Large intestine (tissue), 3 donors: ENCODE data around the gene ARHGAP9. TPM values are rescaled to one million over a fixed set of nuclear protein-coding genes. Genes with fewer than 3 reads are reported as not detected.

Experiments
- DNase-seq, 2 donors: peaks; one replicate each; pipeline versions ENCODE4 v3.0.0 to v3.0.0-alpha.2; 2013
- H3K27ac ChIP-seq: one replicate; pipeline ENCODE4 v1.5.1; 2013; ENCODE audit warnings: low read length
- H3K27me3 ChIP-seq: 2 replicates; pipeline ENCODE4 v1.6.1; 2013; ENCODE audit warnings: low read length; ENCODE audit not compliant: control insufficient read depth, insufficient read depth
- H3K36me3 ChIP-seq: 2 replicates; pipeline ENCODE4 v1.6.1; 2013; ENCODE audit warnings: low read length; ENCODE audit not compliant: control insufficient read depth, insufficient read depth
- H3K4me1 ChIP-seq: one replicate; pipeline ENCODE4 v1.6.1; 2013; ENCODE audit warnings: low read length; ENCODE audit not compliant: control insufficient read depth, insufficient read depth
- H3K4me3 ChIP-seq: one replicate; pipeline ENCODE4 v1.5.1; 2013; ENCODE audit warnings: low read length
- H3K9me3 ChIP-seq: one replicate; pipeline ENCODE4 v1.6.1; 2013; ENCODE audit warnings: mild to moderate bottlenecking, low read depth, low read length, moderate library complexity; ENCODE audit not compliant: control insufficient read depth
- WGBS: methylation state at CpG from one replicate; pipeline ENCODE4 v1.1.5; 2013; ENCODE audit warnings: low lambda C conversion rate; ENCODE audit not compliant: insufficient coverage; 5-methylcytosine and 5-hydroxymethylcytosine counted together
- polyA plus RNA-seq: library from polyadenylated mRNA; unstranded; fragments of 120-200 nt; gene quantifications from one replicate; pipeline ENCODE4 v1.2.1, GENCODE V29; 2013

The ARHGAP9 gene
- polyA plus RNA-seq, 1 donor = 16.1 TPM

DNA sequence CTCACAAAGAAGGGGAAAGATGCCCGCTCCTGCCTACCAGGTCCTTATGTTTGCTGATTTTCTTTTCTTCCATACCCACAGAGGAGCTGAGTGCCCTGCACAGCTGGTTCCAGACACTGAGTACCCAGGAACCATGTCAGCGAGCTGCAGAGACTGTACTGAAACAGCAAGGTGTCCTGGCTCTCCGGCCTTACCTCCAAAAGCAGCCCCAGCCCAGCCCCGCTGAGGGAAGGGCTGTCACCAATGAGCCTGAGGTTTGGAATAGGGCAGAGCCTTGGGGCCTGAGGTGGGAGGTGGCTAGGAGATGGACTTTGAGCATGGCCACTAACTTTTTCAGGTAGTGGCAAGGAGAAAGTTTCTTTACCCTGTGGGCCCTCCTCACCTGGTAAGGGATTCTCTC, 10.5 kb upstream of the ARHGAP9 start:
- no CpG with 5 or more reads among the region's 4 CpGs for WGBS
- no peak for DNase-seq

DNA sequence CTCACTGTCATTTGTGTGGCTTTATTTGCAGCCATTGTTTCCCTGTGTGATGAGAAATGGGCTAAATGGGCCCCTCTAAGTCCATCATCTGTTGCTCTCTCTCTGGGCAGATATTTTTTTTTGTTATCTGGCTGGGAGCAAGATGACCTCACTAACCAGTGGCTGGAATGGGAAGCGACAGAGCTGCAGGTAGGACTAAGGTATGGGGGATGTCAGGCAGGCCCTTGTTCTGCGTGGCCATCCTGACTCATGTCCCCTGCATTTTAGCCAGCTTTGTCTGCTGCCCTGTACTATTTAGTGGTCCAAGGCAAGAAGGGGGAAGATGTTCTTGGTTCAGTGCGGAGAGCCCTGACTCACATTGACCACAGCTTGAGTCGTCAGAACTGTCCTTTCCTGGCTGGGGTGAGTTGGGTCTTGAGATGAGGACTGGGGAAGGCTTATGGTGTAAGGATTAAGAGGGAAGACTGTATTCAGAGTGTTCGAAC, 9.5 kb upstream of the ARHGAP9 start:
- Histone ChIP-seq H3K27ac (no peak overlapping the region), H3K4me3 (peak overlapping the region; percentile 92), H3K4me1 (peaks cover 5% of the 10 kb centered on the region), H3K36me3 (peaks cover 29% of the 10 kb centered on the region), H3K27me3 (no peaks in the 10 kb centered on the region), H3K9me3 (no peaks in the 10 kb centered on the region)
- WGBS = 100% methylated on average over 2 of the region's 5 CpGs
- DNase-seq = no peak

More for the DNA sequence above, 10.5 kb upstream of the ARHGAP9 start:
- no peak overlapping the region for H3K27ac ChIP-seq
- H3K36me3 ChIP-seq = peaks cover 29% of the 10 kb centered on the region
- peaks cover 5% of the 10 kb centered on the region for H3K4me1 ChIP-seq
- H3K9me3 ChIP-seq = no peaks in the 10 kb centered on the region
- H3K27me3 ChIP-seq = no peaks in the 10 kb centered on the region
- H3K4me3 ChIP-seq = no peak overlapping the region

DNA sequence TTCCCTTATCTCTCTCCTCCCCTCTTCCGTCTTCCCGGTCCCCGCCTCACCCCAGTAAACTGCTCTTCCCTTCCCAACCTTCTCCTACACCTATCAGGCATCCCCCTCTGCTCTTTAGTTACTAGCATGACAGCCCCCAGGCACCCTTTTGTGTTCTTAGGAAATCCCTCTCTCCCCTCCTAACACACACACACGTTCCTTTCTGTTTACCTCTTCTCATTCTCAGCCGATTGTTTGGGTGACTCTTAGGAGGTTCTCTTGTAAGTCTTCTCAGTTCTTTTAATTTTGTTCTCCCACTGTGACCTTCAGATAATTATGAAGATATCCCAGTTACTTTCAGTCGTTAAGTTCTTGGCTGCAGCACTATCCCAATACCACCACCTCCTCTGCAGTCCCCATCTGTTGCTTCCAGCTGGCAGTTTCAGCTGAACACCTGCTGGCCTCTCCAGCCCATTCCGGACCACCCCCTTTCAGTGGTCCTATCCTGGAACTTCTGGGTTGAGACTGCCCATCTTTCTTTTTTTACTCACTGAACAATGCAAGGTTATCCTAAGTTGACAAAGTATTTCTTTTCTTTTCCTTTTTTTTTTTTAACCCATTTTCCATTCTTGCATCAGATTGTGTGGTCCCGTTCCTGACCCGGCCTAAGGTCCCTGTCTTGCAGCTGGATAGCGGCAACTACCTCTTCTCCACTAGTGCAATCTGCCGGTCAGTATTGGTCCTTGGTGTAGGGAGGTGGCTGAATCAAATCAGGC, 8.9 kb upstream of the ARHGAP9 start:
- peaks cover 29% of the 10 kb centered on the region for H3K36me3 ChIP-seq

DNA sequence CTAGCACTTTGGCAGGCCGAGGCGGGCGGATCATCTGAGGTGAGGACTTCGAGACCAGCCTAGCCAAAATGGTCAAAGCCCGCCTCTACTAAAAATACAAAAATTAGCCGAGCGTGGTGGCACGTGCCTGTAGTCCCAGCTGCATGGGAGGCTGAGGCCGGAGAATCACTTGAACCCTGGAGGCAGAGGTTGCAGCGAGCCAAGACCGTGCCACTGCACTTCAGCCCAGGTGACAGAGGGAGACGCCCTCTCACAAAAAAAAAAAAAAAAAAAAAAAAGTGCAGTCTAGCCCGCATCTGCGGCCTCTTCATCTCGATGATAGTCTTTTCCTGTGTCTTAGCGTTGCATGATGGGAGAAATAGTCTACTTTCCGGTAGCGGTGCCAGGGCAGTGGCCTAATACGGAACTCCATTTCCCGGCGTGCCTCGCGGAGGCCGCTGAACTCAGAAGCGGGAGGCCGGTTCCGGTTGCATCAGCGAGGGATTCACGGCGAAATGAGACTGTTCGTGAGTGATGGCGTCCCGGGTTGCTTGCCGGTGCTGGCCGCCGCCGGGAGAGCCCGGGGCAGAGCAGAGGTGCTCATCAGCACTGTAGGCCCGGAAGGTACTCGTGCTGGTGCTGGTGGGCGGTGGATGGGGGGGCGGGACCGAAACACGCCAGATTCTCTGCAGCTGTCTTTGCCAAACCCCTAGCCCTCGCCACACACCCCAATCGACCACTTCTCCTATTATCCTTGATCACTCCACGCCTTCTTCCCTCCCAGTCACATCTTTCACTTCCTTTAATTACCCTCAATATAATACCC, 8.1 kb upstream of the ARHGAP9 start, which contains the start of gene MARS1:
Gene MARS1 (plus strand): TSS at position 472 of the 805 bp plus-strand sequence. CDS start 23 bp downstream, at position 495.
- Histone ChIP-seq H3K4me1 (peaks cover 5% of the 10 kb centered on the region), H3K4me3 (peak within 1 kb of the TSS; percentile 92), H3K27me3 (peaks cover 2% of the 10 kb centered on the region), H3K27ac (peak within 1 kb of the TSS; percentile 30), H3K36me3 (peaks cover 27% of the 10 kb centered on the region), H3K9me3 (no peaks in the 10 kb centered on the region)
- peak; percentile 96 to 98 for DNase-seq
- WGBS = 0% methylated on average over 3 of the region's 47 CpGs

More for the DNA sequence above, 8.9 kb upstream of the ARHGAP9 start:
- Histone ChIP-seq H3K9me3 (no peaks in the 10 kb centered on the region), H3K27me3 (peaks cover under 1% of the 10 kb centered on the region), H3K27ac (no peak overlapping the region), H3K4me1 (peaks cover 5% of the 10 kb centered on the region), H3K4me3 (peak overlapping the region; percentile 92)
- 0% methylated on average over 5 of the region's 11 CpGs for WGBS
- no peak for DNase-seq

DNA sequence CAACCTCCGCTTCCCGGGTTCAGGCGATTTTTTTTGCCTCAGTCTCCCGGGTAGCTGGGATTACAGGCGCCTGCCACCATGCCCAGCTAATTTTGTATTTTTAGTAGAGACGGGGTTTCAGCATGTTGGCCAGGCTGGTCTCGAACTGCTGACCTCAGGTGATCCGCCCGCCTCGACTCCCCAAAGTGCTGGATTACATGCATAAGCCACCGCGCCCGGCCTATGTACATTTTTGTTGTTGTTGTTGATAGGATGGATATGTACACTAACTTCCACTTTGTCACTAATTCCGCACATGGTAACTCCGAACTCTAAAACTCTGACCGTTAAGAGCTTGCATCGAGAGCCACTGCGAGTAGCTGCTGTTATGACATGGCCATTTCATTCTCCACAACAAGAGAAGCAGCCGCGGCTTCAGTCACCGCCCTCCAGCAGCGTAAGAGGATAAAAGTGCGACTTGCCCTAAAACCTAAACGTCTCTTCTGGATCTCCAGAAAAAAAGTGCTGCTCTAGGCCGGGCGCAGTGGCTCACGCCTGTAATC, 7.5 kb upstream of the ARHGAP9 start:
- H3K4me3 ChIP-seq = peak overlapping the region; percentile 92
- WGBS = no CpG with 5 or more reads among the region's 27 CpGs
- H3K27ac ChIP-seq = no peak overlapping the region

DNA sequence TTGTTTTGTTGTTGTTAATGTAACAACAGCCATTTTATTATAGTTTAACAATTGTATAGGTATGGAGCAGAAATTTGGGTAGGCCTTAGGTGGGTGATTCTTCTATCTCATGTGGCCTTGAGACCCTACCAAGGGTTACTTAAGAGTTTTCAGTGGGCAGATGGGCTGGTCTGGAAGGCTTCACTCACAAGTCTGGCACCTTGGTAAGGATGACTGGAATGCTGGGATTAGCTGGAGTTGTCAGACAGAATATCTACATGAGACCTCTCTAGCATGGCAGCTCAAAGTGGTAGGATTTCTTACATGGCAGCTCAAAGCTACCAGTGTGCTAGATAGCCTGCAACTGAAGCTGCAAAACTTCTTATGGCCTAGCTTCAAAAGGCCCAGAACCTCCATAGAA, 6.0 kb upstream of the ARHGAP9 start:
- no peak for DNase-seq
- peaks cover 7% of the 10 kb centered on the region for H3K27me3 ChIP-seq
- H3K4me3 ChIP-seq = no peak overlapping the region
- H3K9me3 ChIP-seq = no peaks in the 10 kb centered on the region
- peaks cover 5% of the 10 kb centered on the region for H3K4me1 ChIP-seq
- H3K27ac ChIP-seq = no peak overlapping the region
- peaks cover 12% of the 10 kb centered on the region for H3K36me3 ChIP-seq

More for the DNA sequence above, 7.5 kb upstream of the ARHGAP9 start:
- Histone ChIP-seq H3K4me1 (peaks cover 5% of the 10 kb centered on the region), H3K27me3 (peaks cover 2% of the 10 kb centered on the region), H3K9me3 (no peaks in the 10 kb centered on the region), H3K36me3 (peaks cover 23% of the 10 kb centered on the region)
- DNase-seq = no peak

DNA sequence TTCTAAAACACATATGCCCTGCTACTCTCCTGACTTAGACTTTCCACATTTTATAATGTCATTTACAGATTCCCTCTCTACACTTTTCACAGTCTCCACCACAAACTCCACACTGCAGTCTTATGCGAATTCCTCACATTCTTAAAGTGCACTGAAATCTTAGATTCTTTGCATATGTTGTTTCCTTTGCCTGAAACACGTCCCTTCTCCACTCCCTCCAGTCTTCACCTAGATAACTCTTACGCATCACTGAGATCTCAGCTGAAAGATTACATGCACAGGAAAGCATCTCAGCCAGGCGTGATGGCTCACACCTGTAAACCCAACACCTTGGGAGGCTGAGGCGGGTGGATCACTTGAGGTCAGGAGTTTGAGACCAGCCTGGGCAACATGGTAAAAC, 3.8 kb upstream of the ARHGAP9 start:
- 60% methylated on average over 1 of the region's 5 CpGs for WGBS
- Histone ChIP-seq H3K4me1 (no peaks in the 10 kb centered on the region), H3K9me3 (no peaks in the 10 kb centered on the region), H3K27me3 (peaks cover 18% of the 10 kb centered on the region), H3K4me3 (no peak overlapping the region), H3K27ac (no peak overlapping the region), H3K36me3 (no peaks in the 10 kb centered on the region)
- no peak for DNase-seq

DNA sequence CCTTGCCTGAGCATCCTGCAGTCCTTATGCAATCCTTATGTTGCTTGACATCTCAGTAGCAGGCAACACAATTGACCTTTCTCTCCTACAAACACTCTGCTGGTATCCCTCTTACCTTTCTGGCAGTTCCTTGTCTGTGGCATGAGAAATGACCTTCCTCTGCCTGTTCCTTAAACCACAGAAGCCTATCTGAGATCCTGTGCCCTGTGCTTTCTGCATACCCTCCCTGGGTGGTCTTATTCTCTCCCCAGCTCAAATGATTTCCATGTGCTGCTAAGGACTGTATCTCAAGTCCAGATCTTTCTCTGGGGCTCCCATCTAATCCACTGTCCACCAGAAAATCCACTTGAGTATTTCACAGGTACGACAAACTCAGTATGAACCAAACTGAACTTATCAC, 2.0 kb upstream of the ARHGAP9 start:
- DNase-seq = no peak
- Histone ChIP-seq H3K27ac (no peak overlapping the region), H3K4me3 (no peak overlapping the region), H3K4me1 (no peaks in the 10 kb centered on the region), H3K9me3 (no peaks in the 10 kb centered on the region), H3K27me3 (peaks cover 36% of the 10 kb centered on the region), H3K36me3 (no peaks in the 10 kb centered on the region)
- no CpG with 5 or more reads among the region's 1 CpG for WGBS

DNA sequence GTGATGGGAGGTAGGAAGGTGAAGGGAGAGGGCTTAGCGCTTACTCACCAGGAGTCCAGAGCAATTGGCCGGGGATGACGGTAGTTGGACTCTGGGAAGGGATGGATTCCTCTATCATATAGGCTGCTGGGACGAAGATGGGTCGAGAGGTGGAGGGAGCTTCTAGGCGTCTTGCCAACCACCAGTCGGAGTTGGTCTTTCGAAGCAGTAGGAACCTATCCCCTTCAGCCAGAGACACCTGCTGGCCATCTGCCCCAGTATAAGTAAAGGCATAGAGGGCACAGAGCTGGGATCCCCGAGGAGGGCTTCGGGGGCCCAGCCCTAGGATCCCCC, 657 bp downstream of the ARHGAP9 start:
- H3K4me1 ChIP-seq = peaks cover 10% of the 10 kb centered on the region
- H3K4me3 ChIP-seq = no peak overlapping the region
- WGBS = no CpG with 5 or more reads among the region's 10 CpGs
- peaks cover 63% of the 10 kb centered on the region for H3K27me3 ChIP-seq
- no peaks in the 10 kb centered on the region for H3K9me3 ChIP-seq
- no peaks in the 10 kb centered on the region for H3K36me3 ChIP-seq
- no peak overlapping the region for H3K27ac ChIP-seq
- DNase-seq = no peak
